ENCODE measurements around the gene RIMS4. TPM values are rescaled to one million over a fixed set of nuclear protein-coding genes. Genes with fewer than 3 reads are reported as not detected.

The RIMS4 gene
- total RNA-seq, 4 donors from 2014 or later: 1.2 to 2.6 (median 1.9) TPM

DNA sequence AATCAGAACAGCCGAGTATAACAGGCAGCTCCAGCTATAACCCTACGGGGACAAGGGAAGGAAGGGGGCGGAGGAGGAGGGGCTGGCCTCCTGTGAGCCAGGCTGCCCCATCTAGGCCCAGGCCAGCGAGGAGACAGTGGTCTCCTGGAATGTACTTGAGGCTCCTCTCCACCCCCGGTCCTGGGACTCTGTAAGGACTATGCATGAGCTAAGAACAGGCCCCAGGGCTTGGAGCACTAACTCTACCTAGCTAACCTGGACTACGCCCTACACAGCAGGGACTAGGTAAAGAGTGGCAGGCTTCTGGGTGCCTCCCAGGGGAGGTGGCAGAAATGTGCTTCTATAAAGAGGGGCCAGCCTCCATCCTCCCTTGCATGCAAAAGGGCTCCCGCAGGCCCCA is 55.8 kb downstream of the RIMS4 start:
- H3K4me1 ChIP-seq: peaks cover 4 to 12% (median 9%) of the 10 kb centered on the region in 4 donors
- intact Hi-C loops (cut with DNase I): no loop called here
- no peak for TF ChIP-seq POLR2AphosphoS5 (IDR thresholded peaks at IDR 0.05)
- TF ChIP-seq EP300 (IDR thresholded peaks at IDR 0.05): no peak
- no peak for TF ChIP-seq POLR2A (IDR thresholded peaks at IDR 0.05; ENCODE audit: low read depth)
- TF ChIP-seq, protein P1, sequence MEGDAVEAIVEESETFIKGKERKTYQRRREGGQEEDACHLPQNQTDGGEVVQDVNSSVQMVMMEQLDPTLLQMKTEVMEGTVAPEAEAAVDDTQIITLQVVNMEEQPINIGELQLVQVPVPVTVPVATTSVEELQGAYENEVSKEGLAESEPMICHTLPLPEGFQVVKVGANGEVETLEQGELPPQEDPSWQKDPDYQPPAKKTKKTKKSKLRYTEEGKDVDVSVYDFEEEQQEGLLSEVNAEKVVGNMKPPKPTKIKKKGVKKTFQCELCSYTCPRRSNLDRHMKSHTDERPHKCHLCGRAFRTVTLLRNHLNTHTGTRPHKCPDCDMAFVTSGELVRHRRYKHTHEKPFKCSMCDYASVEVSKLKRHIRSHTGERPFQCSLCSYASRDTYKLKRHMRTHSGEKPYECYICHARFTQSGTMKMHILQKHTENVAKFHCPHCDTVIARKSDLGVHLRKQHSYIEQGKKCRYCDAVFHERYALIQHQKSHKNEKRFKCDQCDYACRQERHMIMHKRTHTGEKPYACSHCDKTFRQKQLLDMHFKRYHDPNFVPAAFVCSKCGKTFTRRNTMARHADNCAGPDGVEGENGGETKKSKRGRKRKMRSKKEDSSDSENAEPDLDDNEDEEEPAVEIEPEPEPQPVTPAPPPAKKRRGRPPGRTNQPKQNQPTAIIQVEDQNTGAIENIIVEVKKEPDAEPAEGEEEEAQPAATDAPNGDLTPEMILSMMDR (IDR thresholded peaks at IDR 0.05): no peak
- H3K36me3 ChIP-seq: peaks cover 0 to 3% (median 0%) of the 10 kb centered on the region in 4 donors
- H3K27me3 ChIP-seq: peaks cover 0 to 60% (median 6%) of the 10 kb centered on the region in 4 donors
- H3K4me3 ChIP-seq: no peak overlapping the region
- DNase-seq (ENCODE audit: extremely low spot score): no peak
- H3K27ac ChIP-seq (replicated peaks in 1 of 4): no peak overlapping the region
- no peaks in the 10 kb centered on the region for H3K9me3 ChIP-seq
- 53% methylated on average over 4 of the region's 7 CpGs for WGBS

DNA sequence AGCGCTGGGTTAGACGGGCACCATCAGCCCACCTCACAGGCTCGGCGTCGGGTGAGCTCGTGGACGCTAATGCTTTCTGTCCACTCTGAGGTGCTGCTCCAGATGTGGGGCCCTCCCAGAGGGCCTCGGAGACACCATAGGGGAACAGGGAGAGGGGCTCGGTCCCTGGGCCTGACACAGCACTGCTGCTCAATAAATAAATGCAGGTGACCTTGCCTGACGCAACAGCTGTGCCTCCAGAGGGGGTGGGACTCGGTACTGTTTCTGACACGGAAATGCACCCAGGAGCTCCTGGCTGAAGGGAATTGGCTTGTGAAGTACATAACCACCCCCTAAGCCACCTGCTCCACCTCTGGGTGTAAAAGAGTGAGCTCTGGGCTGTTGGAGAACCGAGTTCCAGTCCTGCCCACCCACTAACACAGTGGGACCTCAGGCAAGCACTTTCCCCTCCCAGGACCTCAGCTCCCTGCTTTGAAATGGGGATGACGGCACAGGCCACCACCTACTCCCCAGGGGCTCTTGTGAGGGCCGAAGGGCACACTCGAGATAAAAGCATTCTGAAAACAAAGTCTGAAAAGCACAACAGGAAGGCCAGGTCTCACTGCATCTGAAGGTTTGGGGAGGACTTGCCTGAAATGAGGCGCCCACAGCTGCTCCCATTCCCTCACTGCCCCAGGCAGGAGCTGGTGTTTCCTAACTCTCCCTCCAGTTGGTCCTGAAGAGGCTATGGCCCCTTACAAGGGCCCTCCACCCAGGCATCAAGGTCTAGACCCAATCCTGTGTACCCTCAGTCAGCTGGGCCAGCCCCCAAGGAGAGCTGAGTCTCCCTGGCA is 58.0 kb downstream of the RIMS4 start:
- WGBS: 69% methylated on average over 13 of the region's 17 CpGs
- peaks cover 0 to 3% (median 0%) of the 10 kb centered on the region in 4 donors for H3K36me3 ChIP-seq
- TF ChIP-seq POLR2AphosphoS5 (IDR thresholded peaks at IDR 0.05) (no peak), POLR2A (IDR thresholded peaks at IDR 0.05; ENCODE audit: low read depth) (no peak), EP300 (IDR thresholded peaks at IDR 0.05) (no peak)
- TF ChIP-seq, protein P1 (IDR thresholded peaks at IDR 0.05): no peak
- no peak overlapping the region for H3K4me3 ChIP-seq
- intact Hi-C loops (cut with DNase I): no loop called here
- H3K27me3 ChIP-seq: peaks cover 0 to 68% (median 7%) of the 10 kb centered on the region in 4 donors
- DNase-seq (ENCODE audit: extremely low spot score): no peak
- peaks cover 6 to 22% (median 19%) of the 10 kb centered on the region in 4 donors for H3K4me1 ChIP-seq
- no peaks in the 10 kb centered on the region for H3K9me3 ChIP-seq
- H3K27ac ChIP-seq (replicated peaks in 1 of 4): no peak overlapping the region

- Histone ChIP-seq H3K4me3 (peak overlapping the region in 3 of 4 donors; percentile 9 to 32 (median 15)), H3K4me1 (peaks cover 23 to 42% (median 40%) of the 10 kb centered on the region in 4 donors), H3K27me3 (peaks cover 0 to 57% (median 7%) of the 10 kb centered on the region in 4 donors), H3K9me3 (no peaks in the 10 kb centered on the region), H3K36me3 (peaks cover 0 to 3% (median 0%) of the 10 kb centered on the region in 4 donors), H3K27ac (replicated peaks in 1 of 4) (no peak overlapping the region)
- 40% methylated on average over 46 of the region's 73 CpGs for WGBS
- no peak for DNase-seq (ENCODE audit: extremely low spot score)
- no peak for TF ChIP-seq EP300 (IDR thresholded peaks at IDR 0.05)
- TF ChIP-seq, protein P1 (IDR thresholded peaks at IDR 0.05): peak in 2 of 3 experiments; percentile 24 to 55
- intact Hi-C loops (cut with DNase I): no loop called here
Measured at GRCh38 chr20:44750081-44750805, 60.1 kb downstream of the RIMS4 start.

GRCh38 chr20:44748005-44748370 is 62.4 kb downstream of the RIMS4 start:
- TF ChIP-seq POLR2AphosphoS5 (IDR thresholded peaks at IDR 0.05): no peak
- TF ChIP-seq, protein P1 (IDR thresholded peaks at IDR 0.05): no peak
- no peak for TF ChIP-seq POLR2A (IDR thresholded peaks at IDR 0.05; ENCODE audit: low read depth)
- TF ChIP-seq EP300 (IDR thresholded peaks at IDR 0.05): no peak
- no peak for DNase-seq (ENCODE audit: extremely low spot score)
- H3K9me3 ChIP-seq: no peaks in the 10 kb centered on the region
- intact Hi-C loops (cut with DNase I): loop anchor here (10.0 kb wide), 1 partner anchor 217 kb away; the partner anchor contains the start of genes STK4 and TOMM34
- H3K27me3 ChIP-seq: peaks cover 0 to 43% (median 7%) of the 10 kb centered on the region in 4 donors
- peaks cover 0 to 3% (median 0%) of the 10 kb centered on the region in 4 donors for H3K36me3 ChIP-seq
- no peak overlapping the region for H3K27ac ChIP-seq (replicated peaks in 1 of 4)
- H3K4me3 ChIP-seq: no peak overlapping the region
- peaks cover 23 to 51% (median 48%) of the 10 kb centered on the region in 4 donors for H3K4me1 ChIP-seq
- WGBS: 64% methylated on average over 3 of the region's 3 CpGs
